MCF 10A (cell line): ENCODE data around the gene TICAM2. TPM values are rescaled to one million over a fixed set of nuclear protein-coding genes. Genes with fewer than 3 reads are reported as not detected.

Source experiments
- BruUV-seq: library from RNA; stranded (reverse); fragments of 400-500 nt; replicated peaks from 2 replicates; lab custom pipeline; 2021; lab: Mats Ljungman, UMichigan
- CTCF ChIA-PET: fragments of 300-600 bp; sonication (Branson Sonifier 250); formaldehyde crosslinking; extraction: SDS; loops from one replicate; lab custom pipeline; 2021; ENCODE audit warnings: antibody characterized with exemption, inconsistent platforms; lab: Yijun Ruan, JAX
- POLR2A ChIA-PET: fragments of 300-600, 350-650 bp; sonication (Branson Sonifier 250); formaldehyde crosslinking; extraction: SDS; loops from one replicate; lab custom pipeline; 2020; ENCODE audit warnings: antibody characterized with exemption, inconsistent platforms; lab: Yijun Ruan, JAX
- DNase-seq: peaks from one replicate; pipeline ENCODE4 v3.0.0-alpha.2; 2018; ENCODE audit not compliant: unreplicated experiment
- H3K27ac Mint-ChIP-seq: one replicate; pipeline ENCODE4 v1.8.0; 2022; ENCODE audit warnings: mild to moderate bottlenecking, low read depth, mixed read lengths; ENCODE audit not compliant: unreplicated experiment
- H3K27me3 Mint-ChIP-seq: one replicate; pipeline ENCODE4 v1.8.0; 2022; ENCODE audit warnings: mixed read lengths; ENCODE audit not compliant: insufficient read depth, unreplicated experiment
- H3K36me3 Mint-ChIP-seq: one replicate; pipeline ENCODE4 v1.8.0; 2022; ENCODE audit warnings: mild to moderate bottlenecking, moderate library complexity, mixed read lengths; ENCODE audit not compliant: insufficient read depth, unreplicated experiment
- H3K4me1 Mint-ChIP-seq: one replicate; pipeline ENCODE4 v1.8.0; 2022; ENCODE audit warnings: mixed read lengths; ENCODE audit not compliant: insufficient read depth, unreplicated experiment
- H3K4me3 Mint-ChIP-seq: one replicate; pipeline ENCODE4 v1.8.0; 2022; ENCODE audit warnings: mild to moderate bottlenecking, moderate library complexity, mixed read lengths; ENCODE audit not compliant: unreplicated experiment
- H3K9me3 Mint-ChIP-seq: one replicate; pipeline ENCODE4 v1.8.0; 2022; ENCODE audit warnings: mixed read lengths; ENCODE audit not compliant: unreplicated experiment
- CTCF ChIP-seq: fragments of 200-600 bp; IDR thresholded peaks from one replicate; pipeline ENCODE4 v1.8.0; 2022; ENCODE audit warnings: antibody characterized with exemption, mild to moderate bottlenecking; ENCODE audit not compliant: unreplicated experiment
- intact Hi-C: fragments of 100-400 bp; cut with micrococcal nuclease; formaldehyde crosslinking; loops from 2 replicates; pipeline ENCODE4 v1.14.1; 2022
- total RNA-seq: library from RNA; stranded (reverse); gene quantifications from 2 replicates; pipeline ENCODE4 v1.2.3, GENCODE V29; 2022

TICAM2 gene
- total RNA-seq, 1 experiment from 2014 or later = 3.7 TPM

GRCh38 chr5:115548683-115549082 lies 53.6 kb downstream of the TICAM2 start:
- CTCF ChIA-PET = interaction anchor here (0.6 kb wide), 1 partner anchor 19 kb away, joined by 3 read pairs; no protein-coding TSS in a partner anchor
- Mint-ChIP-seq H3K27ac (no peak overlapping the region), H3K9me3 (no peaks in the 10 kb centered on the region), H3K27me3 (no peaks in the 10 kb centered on the region), H3K4me3 (no peak overlapping the region), H3K36me3 (peaks cover 2% of the 10 kb centered on the region), H3K4me1 (peaks cover 26% of the 10 kb centered on the region)
- BruUV-seq = no TSS peak
- no peak for TF ChIP-seq CTCF
- intact Hi-C loops = no loop called here
- no peak for DNase-seq
- POLR2A ChIA-PET = no interaction called here

- Mint-ChIP-seq H3K27ac (peak overlapping the region; percentile 97), H3K27me3 (no peaks in the 10 kb centered on the region), H3K9me3 (no peaks in the 10 kb centered on the region), H3K4me1 (no peaks in the 10 kb centered on the region), H3K36me3 (peaks cover 29% of the 10 kb centered on the region), H3K4me3 (peak overlapping the region; percentile 85)
- CTCF ChIA-PET = interaction anchor here (0.7 to 4.9 kb wide), 6 partner anchors 26 to 308 kb away, joined by 3 to 26 read pairs (median 5); no protein-coding TSS in a partner anchor
- BruUV-seq = TSS peak; percentile 91
- POLR2A ChIA-PET = interaction anchor here (0.7 to 4.0 kb wide), 19 partner anchors 8 to 283 kb away, joined by 3 to 45 read pairs (median 15); partner anchors contain the start of genes CCDC112 and PGGT1B
- DNase-seq = no peak
- no peak for TF ChIP-seq CTCF
- intact Hi-C loops = no loop called here
Observed at GRCh38 chr5:115545351-115545882, 56.9 kb downstream of the TICAM2 start.

- POLR2A ChIA-PET = interaction anchor here (0.6 to 4.0 kb wide), 45 partner anchors 8 to 1800 kb away, joined by 3 to 45 read pairs (median 5); partner anchors contain the start of genes AP3S1, ATG12, CCDC112 and PGGT1B
- Mint-ChIP-seq H3K9me3 (no peaks in the 10 kb centered on the region), H3K4me3 (peak within 1 kb of the TSS; percentile 85), H3K27me3 (no peaks in the 10 kb centered on the region), H3K36me3 (peaks cover 36% of the 10 kb centered on the region), H3K4me1 (peaks cover 7% of the 10 kb centered on the region), H3K27ac (peak within 1 kb of the TSS; percentile 97)
- CTCF ChIA-PET = interaction anchor here (0.5 to 4.9 kb wide), 11 partner anchors 27 to 309 kb away, joined by 3 to 26 read pairs (median 4); no protein-coding TSS in a partner anchor
- intact Hi-C loops = loop anchor here (1.0 to 5.0 kb wide), 3 partner anchors 43 to 129 kb away; no protein-coding TSS in a partner anchor
- peak; percentile 96 for DNase-seq
- TF ChIP-seq CTCF = no peak
- no TSS peak for BruUV-seq
Observed at GRCh38 chr5:115544436-115545350, 57.6 kb downstream of the TICAM2 start, which contains the start of gene FEM1C. TSS of gene FEM1C (minus strand) at chr5:115544775. CDS start at chr5:115543493, 1,282 bp downstream.
